Cerebellar cortex (tissue), 1 donor: ENCODE results near the gene CMC2.
A peak's percentile ranks its signal among the peaks of the same experiment; 100 is the strongest.

Experiments
- DNase-seq: peaks from one replicate; pipeline ENCODE4 v3.0.0-alpha.2; 2015; ENCODE audit warnings: low spot score

The CMC2 gene

DNA sequence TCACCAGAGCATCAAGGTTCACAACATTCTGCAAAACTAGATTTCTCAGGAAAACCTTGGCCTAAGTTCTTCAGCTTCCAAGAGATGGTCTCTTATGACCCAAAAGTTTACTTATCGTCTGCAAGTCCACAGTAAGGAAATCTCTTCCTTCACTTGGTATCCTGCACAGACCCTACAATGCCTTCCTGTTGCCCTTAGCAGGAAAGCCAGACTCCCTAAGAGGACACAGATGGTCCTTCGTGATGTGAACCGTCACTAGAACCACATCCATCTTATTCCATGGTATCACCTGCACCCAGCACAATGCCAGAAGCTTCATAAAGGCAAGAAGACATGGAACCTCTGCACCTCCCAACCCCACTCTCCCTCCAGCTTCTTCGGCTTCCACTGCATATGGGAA lies 34.1 kb downstream of the CMC2 start:
- DNase-seq = no peak

DNA sequence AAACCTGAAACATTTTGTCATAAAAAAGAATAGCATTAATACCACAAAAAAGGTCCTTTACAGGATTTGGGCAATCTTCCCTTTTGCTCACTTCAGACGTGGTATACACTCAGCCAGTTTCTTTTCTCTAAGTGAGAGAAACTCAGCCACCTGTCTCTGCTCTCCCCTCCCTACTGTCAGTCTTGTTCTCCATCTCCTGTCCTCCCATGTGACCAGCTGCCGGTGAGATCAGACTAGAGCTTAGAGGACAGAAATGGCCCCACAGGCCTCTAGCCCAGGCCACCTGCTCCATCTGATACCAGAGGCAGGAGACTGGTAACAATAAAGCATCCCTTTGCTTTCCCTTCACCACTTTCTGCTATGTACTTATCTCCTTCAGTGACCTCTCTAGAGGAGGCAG lies 34.9 kb downstream of the CMC2 start:
- DNase-seq = peak; percentile 78

DNA sequence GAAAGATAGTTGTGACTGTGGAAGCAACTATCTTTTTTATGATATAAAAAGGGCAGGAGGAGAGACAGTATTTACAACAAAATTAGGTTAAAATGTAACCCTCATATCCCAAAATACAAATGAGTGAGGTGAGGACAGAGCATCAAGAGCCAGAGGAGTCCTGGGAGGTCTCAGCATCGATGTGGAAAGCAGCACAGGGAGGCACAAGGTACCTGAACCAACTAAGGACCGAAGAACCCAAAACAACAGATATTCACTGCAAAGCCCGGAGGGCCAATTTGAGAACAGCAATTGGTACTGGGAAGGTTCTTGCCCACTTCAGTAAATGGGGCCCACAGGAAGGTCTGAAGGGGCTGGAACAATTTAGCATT lies 37.6 kb downstream of the CMC2 start:
- no peak for DNase-seq

GRCh38 chr16:80968386-80969113 lies 38.1 kb downstream of the CMC2 start:
- no peak for DNase-seq

- DNase-seq = no peak
These were observed 40.1 kb downstream of the CMC2 start for GRCh38 chr16:80966617-80967016.

DNA sequence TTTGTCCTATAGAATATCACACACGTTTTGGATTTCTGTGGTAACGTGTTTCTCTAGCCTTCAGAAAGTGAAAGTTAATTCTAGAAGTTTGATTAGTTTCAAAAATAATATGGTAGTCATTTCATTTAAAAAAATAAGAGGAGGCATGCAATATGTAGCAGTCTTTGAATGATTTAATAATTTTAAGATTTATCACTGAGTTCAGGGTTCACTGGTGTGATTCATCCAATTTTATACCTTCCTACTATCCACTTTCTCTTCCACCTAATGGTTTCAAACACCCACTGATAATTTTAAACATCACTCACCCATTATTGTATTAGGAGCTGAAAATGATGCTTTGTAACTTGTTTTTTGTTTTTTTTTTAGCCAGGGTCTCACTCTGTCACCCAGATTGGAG lies 42.3 kb downstream of the CMC2 start:
- DNase-seq = no peak

GRCh38 chr16:80962879-80963278 lies 43.8 kb downstream of the CMC2 start:
- DNase-seq = no peak

GRCh38 chr16:80958284-80958683 lies 48.4 kb downstream of the CMC2 start:
- no peak for DNase-seq

GRCh38 chr16:80954985-80955384 lies 51.7 kb downstream of the CMC2 start:
- no peak for DNase-seq

DNA sequence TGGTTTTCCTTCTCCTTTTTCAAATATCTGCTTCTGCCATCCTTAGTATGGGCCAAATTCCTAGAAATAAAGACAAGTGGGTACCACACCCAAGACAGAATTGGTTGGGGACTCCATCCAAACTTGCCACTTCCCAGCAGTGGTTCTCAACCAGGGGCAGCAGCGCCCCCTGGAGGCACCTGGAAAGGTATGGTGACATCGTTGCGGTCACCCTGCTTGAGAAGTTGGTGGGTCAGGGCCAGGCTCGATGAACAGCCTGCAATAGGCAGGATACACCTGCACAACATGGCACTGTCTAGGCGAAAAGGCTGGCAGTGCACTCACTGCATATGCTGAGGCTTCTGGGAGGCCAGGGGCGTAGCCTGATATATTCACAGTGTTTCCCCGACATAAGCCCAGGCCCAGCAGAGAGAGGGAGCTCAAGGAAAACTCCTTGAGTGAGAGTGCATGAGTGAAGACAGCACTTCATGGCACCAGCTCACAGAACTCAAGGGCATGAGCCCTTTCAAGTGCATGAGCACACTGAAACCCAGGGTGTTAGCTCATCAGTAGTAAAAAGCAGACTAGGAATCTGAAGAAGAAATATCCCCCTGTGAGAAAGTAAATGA lies 57.7 kb downstream of the CMC2 start:
- peak; percentile 44 for DNase-seq

DNA sequence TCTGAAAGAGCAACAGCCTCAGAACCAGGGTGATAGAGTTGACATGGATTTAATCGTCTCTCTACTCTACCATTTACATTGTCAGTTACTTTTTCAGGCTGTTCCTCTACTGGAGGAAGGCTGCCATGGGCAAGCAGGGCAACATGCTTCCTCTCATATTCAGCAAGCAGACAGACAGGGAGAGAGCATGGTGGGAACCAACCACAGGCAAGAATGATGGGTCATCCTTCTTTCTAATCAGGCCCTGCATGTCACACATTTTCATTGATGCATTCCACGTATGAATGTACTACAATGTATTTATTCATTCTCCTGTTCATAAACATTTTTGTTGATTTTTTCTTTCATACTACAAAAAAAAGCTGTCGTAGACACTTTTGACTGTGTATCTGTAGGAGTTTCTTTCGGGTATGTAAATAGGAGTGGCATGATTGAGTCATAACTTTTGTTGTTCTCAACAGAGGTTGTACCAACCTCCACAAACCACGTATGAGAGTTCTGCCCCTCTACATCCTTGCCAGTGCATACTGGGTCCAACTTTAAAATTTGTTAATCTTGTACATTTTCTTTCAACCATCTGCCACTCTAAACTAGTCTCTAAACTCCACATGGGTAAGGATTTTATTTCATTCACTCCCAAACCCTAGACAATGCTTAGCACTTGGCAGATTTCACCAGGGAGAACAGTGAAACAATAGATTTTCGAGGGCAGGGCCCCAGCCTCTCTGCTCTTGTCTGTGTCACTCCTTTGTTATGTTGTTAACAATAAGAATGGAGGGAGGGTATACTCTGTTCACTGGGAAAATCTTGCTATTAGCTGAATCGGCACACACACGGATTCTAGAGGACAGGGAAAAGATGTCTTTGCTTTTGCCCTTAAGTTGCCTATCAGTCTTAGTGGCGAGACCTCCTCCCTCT lies 58.7 kb downstream of the CMC2 start:
- no peak for DNase-seq

DNA sequence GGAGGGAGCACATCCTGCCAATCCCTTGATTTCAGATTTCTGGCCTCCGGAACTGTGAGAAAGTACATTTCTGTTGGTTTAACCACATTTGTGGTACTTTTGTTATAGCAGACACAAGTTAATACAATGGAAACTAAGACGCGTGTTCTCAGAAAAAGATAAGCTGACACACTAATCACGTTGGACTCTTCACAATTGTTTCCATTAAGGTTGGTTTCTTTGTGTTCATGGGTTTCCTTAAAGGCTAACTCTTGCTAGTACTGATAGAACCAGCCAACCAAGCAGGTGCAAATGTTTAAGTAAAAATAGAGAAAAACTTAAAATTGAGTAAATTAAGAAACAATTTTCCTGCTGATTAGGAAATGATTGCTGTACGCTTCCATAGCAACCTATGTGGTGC lies 59.4 kb downstream of the CMC2 start:
- no peak for DNase-seq

DNA sequence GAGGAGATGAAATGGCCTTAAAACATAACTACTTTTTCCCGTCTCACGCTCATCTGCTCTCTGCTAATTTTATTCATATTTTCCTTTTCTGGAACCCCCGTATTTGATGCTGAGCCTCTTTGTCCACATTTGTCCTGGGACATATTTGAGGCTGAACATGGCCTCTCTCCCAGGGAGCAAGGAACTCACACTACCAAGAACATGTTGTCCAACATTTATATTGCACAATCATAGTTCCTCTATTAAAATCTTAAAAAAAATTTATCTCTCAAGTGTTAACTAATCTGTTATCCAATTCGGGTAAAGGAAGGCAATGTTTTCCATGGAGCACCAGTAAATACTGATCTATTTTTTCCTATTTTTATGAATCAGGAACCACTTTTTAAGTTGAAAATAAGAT lies 60.2 kb downstream of the CMC2 start:
- DNase-seq = no peak

GRCh38 chr16:80940069-80940856 lies 66.4 kb downstream of the CMC2 start:
- no peak for DNase-seq

DNA sequence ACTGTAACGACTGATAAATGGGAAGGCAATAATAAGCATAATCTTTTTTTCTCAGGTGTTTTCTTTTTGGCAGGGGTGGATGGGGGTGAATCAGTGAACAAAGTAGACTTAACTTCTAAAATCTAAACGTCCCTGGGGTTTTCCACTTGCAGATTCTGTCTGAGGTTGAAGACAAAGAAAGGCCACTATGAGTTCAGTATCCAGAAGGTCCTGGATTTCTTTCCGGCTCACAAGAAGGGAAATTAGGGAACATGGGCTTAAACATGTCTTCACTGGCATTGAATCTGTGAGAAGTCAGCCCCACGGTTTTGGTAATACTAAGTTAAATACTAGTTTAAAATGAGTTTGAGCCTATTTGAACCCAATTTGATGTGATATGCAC lies 67.8 kb downstream of the CMC2 start:
- no peak for DNase-seq

- no peak for DNase-seq
These were observed 68.4 kb downstream of the CMC2 start for GRCh38 chr16:80938004-80938878.

- DNase-seq = no peak
These were observed 70.3 kb downstream of the CMC2 start for GRCh38 chr16:80936410-80936809.

DNA sequence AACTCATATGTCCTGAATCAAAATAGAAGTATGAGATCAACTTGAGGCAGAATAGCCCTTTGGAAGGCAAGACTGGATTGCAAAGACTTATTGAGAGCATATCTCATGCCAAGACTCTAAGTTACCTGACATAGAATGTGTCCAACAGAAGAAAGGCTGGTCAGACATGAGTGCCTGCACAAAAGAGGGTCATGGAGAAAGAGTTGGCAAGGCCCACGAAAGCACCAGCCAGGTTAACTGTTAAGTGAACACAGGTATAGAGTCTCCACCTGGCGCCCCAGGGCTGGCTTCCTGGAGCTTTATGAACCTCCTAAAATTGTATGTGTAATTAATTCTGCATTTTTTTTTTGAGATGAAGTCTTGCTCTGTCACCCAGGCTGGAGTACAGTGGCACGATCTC lies 71.0 kb downstream of the CMC2 start:
- DNase-seq = no peak

- DNase-seq = peak; percentile 45
These were observed 74.0 kb downstream of the CMC2 start for GRCh38 chr16:80932708-80933095.

DNA sequence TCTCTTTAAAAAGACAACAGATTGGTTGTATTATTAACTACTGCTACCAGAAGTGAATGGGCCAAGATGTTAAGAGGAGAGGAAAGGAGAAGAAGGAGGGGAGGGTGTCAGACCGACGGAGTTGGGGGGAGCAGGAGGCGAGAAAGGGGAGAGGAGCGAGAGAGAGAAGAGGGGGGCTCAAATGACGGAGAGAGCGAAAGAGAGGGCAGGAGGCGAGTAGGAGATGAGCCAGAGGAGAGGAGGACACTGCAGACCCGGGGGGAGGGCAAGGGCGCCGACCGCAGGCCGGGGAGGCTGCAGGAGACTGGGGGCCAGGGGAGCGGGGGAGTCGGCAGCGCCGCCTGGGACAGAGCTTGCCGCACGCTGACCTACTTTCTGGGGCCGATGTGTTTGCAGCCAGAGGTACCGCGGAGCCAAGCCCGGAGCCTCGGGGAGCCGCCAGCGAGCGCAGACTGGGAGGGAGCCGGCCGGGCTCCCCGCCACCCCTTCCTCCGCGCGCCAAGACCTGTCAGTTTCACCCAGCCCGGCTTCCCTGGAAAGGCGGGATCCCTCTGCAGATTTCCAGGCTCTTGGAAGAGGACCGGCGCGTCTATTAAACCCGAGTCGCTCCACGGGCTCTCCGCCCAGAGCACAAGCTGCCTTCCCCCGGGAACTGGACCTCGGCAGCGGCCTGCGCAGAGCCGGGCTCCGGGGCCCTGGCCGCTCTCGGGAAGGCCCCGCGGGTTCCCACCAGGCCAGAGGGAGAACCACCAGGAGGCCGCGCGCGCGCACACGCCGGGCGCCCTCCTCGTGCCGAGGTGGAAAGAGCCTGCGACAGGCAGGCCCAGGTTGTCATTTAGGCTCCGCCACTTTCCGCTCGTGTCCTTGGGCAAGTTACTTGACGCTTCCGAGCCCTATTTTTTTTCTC lies 74.6 kb downstream of the CMC2 start:
- DNase-seq = peak; percentile 77
